Astrocyte (in vitro differentiated cells and primary cell): ENCODE results near the gene YIPF5. TPM values are rescaled to one million over a fixed set of nuclear protein-coding genes. Genes with fewer than 3 reads are reported as not detected.

Experiments used
- DNase-seq: peaks from one replicate; pipeline ENCODE4 v3.0.0-alpha.2; 2010; ENCODE audit warnings: low read depth
- FAIRE-seq: peaks from 2 replicates; lab custom pipeline; 2011; peaks lifted over from hg19 to GRCh38; lab: Jason Lieb, UNC
- H2AFZ ChIP-seq: 2 replicates; pipeline ENCODE4 v1.6.0; 2012; ENCODE audit warnings: low read depth, low read length, inconsistent platforms
- H3K27ac ChIP-seq: 2 replicates; pipeline ENCODE4 v1.5.1; 2011; ENCODE audit warnings: low read depth, low read length, inconsistent platforms
- H3K27me3 ChIP-seq: 2 replicates; pipeline ENCODE4 v1.6.0; 2011; ENCODE audit warnings: low read length, inconsistent platforms; ENCODE audit not compliant: insufficient read depth
- H3K36me3 ChIP-seq: 2 replicates; pipeline ENCODE4 v1.5.1; 2011; ENCODE audit warnings: low read length, inconsistent platforms; ENCODE audit not compliant: insufficient read depth
- H3K4me1 ChIP-seq: 2 replicates; pipeline ENCODE4 v1.5.1; 2011; ENCODE audit warnings: low read length, inconsistent platforms; ENCODE audit not compliant: insufficient read depth
- H3K4me2 ChIP-seq: 2 replicates; pipeline ENCODE4 v1.6.0; 2012; ENCODE audit warnings: low read length, inconsistent platforms
- H3K4me3 ChIP-seq: 2 replicates; pipeline ENCODE4 v1.5.1; 2011; ENCODE audit warnings: low read depth, mild to moderate bottlenecking, low read length, inconsistent platforms; ENCODE audit not compliant: insufficient read depth
- H3K79me2 ChIP-seq: 2 replicates; pipeline ENCODE4 v1.6.0; 2012; ENCODE audit warnings: mild to moderate bottlenecking, low read length, inconsistent platforms; ENCODE audit not compliant: insufficient read depth
- H3K9ac ChIP-seq: 2 replicates; pipeline ENCODE4 v1.6.0; 2012; ENCODE audit warnings: mild to moderate bottlenecking, low read length, inconsistent platforms
- H3K9me3 ChIP-seq: 2 replicates; pipeline ENCODE4 v1.5.1; 2012; ENCODE audit warnings: low read depth, mild to moderate bottlenecking, low read length, inconsistent platforms; ENCODE audit not compliant: insufficient read depth
- H4K20me1 ChIP-seq: 2 replicates; pipeline ENCODE4 v1.6.0; 2012; ENCODE audit warnings: low read length, inconsistent platforms; ENCODE audit not compliant: insufficient read depth
- H3K27ac Mint-ChIP-seq: one replicate; pipeline ENCODE4 v1.8.0; 2021; ENCODE audit warnings: mild to moderate bottlenecking, mixed read lengths; ENCODE audit not compliant: unreplicated experiment
- H3K27me3 Mint-ChIP-seq: one replicate; pipeline ENCODE4 v1.8.0; 2021; ENCODE audit warnings: low read depth, mixed read lengths; ENCODE audit not compliant: unreplicated experiment
- H3K36me3 Mint-ChIP-seq: one replicate; pipeline ENCODE4 v1.8.0; 2021; ENCODE audit warnings: low read depth, mixed read lengths; ENCODE audit not compliant: unreplicated experiment
- H3K4me1 Mint-ChIP-seq: one replicate; pipeline ENCODE4 v1.8.0; 2021; ENCODE audit warnings: low read depth, mixed read lengths; ENCODE audit not compliant: unreplicated experiment
- H3K4me3 Mint-ChIP-seq: one replicate; pipeline ENCODE4 v1.8.0; 2021; ENCODE audit warnings: mild to moderate bottlenecking, moderate library complexity, mixed read lengths; ENCODE audit not compliant: unreplicated experiment
- H3K9me3 Mint-ChIP-seq: one replicate; pipeline ENCODE4 v1.8.0; 2021; ENCODE audit warnings: mild to moderate bottlenecking, mixed read lengths; ENCODE audit not compliant: unreplicated experiment
- EZH2 ChIP-seq: IDR thresholded peaks from 2 replicates; pipeline ENCODE4 v1.6.1; 2012; ENCODE audit warnings: mild to moderate bottlenecking, low read length, inconsistent platforms; ENCODE audit not compliant: insufficient read depth
- total RNA-seq: library from RNA; stranded (reverse); gene quantifications from 2 replicates; pipeline ENCODE4 v1.2.1, GENCODE V29; 2021
- TF ChIP-seq, protein P1 (sequence below): IDR thresholded peaks from 2 replicates; pipeline ENCODE4 v1.5.1; 2011; ENCODE audit warnings: low read depth, mild to moderate bottlenecking, inconsistent platforms, low read length, moderate library complexity; ENCODE audit not compliant: insufficient read depth

Gene YIPF5
- total RNA-seq, 1 donor from 2014 or later = 132 TPM

DNA sequence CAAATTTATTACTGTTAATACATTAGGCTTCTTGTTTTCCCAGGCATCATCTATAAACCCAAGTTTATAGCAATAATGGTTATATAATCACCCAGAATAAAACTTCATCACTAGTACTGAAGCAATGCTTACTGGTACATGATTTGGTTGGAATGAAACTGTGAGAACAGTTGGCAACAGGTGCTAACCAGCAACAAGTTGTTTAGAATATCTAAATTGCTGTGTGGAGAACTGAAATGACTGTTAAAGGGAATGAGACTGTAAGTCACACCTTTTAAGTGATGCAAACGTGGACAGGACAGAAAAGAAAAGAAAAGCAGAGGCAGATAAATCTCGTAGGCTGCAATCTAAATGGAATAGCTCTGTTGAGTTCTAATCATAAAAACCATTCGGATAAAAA, 2.5 kb downstream of the YIPF5 start:
- Histone ChIP-seq H3K79me2 (peaks cover 51% of the 10 kb centered on the region), H3K9ac (no peak overlapping the region), H3K36me3 (peaks cover 27% of the 10 kb centered on the region), H3K27ac (no peak overlapping the region), H4K20me1 (peaks cover 34% of the 10 kb centered on the region), H3K4me2 (peak overlapping the region; percentile 88), H3K4me1 (peaks cover 11% of the 10 kb centered on the region), H3K27me3 (no peaks in the 10 kb centered on the region), H3K4me3 (no peak overlapping the region), H2AFZ (no peak overlapping the region), H3K9me3 (no peaks in the 10 kb centered on the region)
- Mint-ChIP-seq H3K4me1 (peaks cover 25% of the 10 kb centered on the region), H3K4me3 (peak overlapping the region; percentile 99), H3K9me3 (no peaks in the 10 kb centered on the region), H3K27ac (no peak overlapping the region), H3K27me3 (no peaks in the 10 kb centered on the region), H3K36me3 (peaks cover 3% of the 10 kb centered on the region)
- DNase-seq = no peak
- FAIRE-seq = no peak
- TF ChIP-seq, protein P1, sequence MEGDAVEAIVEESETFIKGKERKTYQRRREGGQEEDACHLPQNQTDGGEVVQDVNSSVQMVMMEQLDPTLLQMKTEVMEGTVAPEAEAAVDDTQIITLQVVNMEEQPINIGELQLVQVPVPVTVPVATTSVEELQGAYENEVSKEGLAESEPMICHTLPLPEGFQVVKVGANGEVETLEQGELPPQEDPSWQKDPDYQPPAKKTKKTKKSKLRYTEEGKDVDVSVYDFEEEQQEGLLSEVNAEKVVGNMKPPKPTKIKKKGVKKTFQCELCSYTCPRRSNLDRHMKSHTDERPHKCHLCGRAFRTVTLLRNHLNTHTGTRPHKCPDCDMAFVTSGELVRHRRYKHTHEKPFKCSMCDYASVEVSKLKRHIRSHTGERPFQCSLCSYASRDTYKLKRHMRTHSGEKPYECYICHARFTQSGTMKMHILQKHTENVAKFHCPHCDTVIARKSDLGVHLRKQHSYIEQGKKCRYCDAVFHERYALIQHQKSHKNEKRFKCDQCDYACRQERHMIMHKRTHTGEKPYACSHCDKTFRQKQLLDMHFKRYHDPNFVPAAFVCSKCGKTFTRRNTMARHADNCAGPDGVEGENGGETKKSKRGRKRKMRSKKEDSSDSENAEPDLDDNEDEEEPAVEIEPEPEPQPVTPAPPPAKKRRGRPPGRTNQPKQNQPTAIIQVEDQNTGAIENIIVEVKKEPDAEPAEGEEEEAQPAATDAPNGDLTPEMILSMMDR = no peak
- TF ChIP-seq EZH2 = no peak

DNA sequence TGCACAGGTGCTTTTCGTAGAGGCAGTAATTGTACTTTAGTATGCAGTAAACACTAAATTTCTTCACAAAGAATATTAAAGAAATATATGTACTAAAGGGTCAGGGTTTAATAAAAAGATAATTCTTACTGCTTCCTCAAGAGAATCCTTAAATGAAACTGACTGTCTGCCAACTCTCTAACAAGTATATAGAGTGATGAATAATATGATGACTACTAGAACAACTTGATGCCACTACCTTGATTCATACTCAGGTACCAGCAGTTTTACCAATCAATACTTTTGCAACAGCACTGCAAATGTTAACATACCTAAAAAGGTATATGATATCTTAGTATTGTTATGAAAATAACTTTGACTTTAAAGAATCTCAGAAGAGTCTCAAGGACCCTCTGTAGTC, 3.8 kb downstream of the YIPF5 start:
- DNase-seq = no peak
- H3K9me3 Mint-ChIP-seq = no peaks in the 10 kb centered on the region
- H3K4me2 ChIP-seq = peak overlapping the region; percentile 88
- H3K9ac ChIP-seq = no peak overlapping the region
- no peaks in the 10 kb centered on the region for H3K9me3 ChIP-seq
- H4K20me1 ChIP-seq = peaks cover 34% of the 10 kb centered on the region
- H3K4me3 ChIP-seq = no peak overlapping the region
- peak overlapping the region; percentile 99 for H3K4me3 Mint-ChIP-seq
- peaks cover 51% of the 10 kb centered on the region for H3K79me2 ChIP-seq
- H3K27me3 ChIP-seq = no peaks in the 10 kb centered on the region
- H3K4me1 ChIP-seq = peaks cover 11% of the 10 kb centered on the region
- H3K36me3 ChIP-seq = peaks cover 38% of the 10 kb centered on the region
- H3K27ac ChIP-seq = no peak overlapping the region
- H2AFZ ChIP-seq = no peak overlapping the region
- no peaks in the 10 kb centered on the region for H3K27me3 Mint-ChIP-seq
- peaks cover 25% of the 10 kb centered on the region for H3K4me1 Mint-ChIP-seq
- no peak for FAIRE-seq
- TF ChIP-seq, protein P1 = no peak
- TF ChIP-seq EZH2 = no peak
- no peak overlapping the region for H3K27ac Mint-ChIP-seq
- peaks cover 8% of the 10 kb centered on the region for H3K36me3 Mint-ChIP-seq

DNA sequence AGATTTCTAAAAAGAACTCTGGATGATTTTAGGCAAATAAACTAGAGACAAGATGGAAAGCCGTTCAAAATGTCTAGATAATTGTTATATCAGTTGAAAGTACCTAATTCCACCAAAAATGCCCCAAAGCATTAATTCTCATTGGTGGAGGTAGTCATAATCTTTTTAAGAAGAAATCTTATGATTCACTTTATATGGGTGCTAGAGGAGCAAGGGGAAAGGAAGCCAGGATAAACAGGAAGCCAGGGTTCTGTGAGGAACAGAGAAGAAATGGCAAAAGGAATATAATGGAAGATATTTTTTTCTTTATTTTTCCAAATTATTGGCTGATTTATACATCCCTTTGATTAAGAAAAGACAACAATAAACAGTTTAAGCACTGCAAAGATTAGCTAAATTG, 7.8 kb downstream of the YIPF5 start:
- Mint-ChIP-seq H3K27ac (no peak overlapping the region), H3K36me3 (peaks cover 16% of the 10 kb centered on the region), H3K9me3 (no peaks in the 10 kb centered on the region), H3K27me3 (no peaks in the 10 kb centered on the region), H3K4me3 (no peak overlapping the region), H3K4me1 (peaks cover 11% of the 10 kb centered on the region)
- no peak for FAIRE-seq
- H3K4me2 ChIP-seq = no peak overlapping the region
- H3K4me1 ChIP-seq = no peaks in the 10 kb centered on the region
- H3K9ac ChIP-seq = no peak overlapping the region
- no peaks in the 10 kb centered on the region for H3K9me3 ChIP-seq
- H3K36me3 ChIP-seq = peaks cover 58% of the 10 kb centered on the region
- no peak overlapping the region for H3K4me3 ChIP-seq
- H3K27me3 ChIP-seq = no peaks in the 10 kb centered on the region
- no peak overlapping the region for H3K27ac ChIP-seq
- no peak overlapping the region for H2AFZ ChIP-seq
- no peak for TF ChIP-seq EZH2
- TF ChIP-seq, protein P1 = no peak
- DNase-seq = no peak
- peaks cover 24% of the 10 kb centered on the region for H4K20me1 ChIP-seq
- H3K79me2 ChIP-seq = peaks cover 23% of the 10 kb centered on the region
